CD4-positive, alpha-beta T cell (primary cell): ENCODE results near the gene DDX56. TPM values are rescaled to one million over a fixed set of nuclear protein-coding genes. Genes with fewer than 3 reads are reported as not detected.

ENCODE experiments used
- ATAC-seq: fragments of 200-7000 bp; cut with Tn5 transposase; one replicate; pipeline ENCODE4 v1.10.0; 2022; ENCODE audit warnings: mild to moderate bottlenecking; ENCODE audit not compliant: poor library complexity
- CTCF ChIA-PET: fragments of 350-600 bp; sonication (Branson Sonifier 250); formaldehyde crosslinking; loops from one replicate; lab custom pipeline; 2021; ENCODE audit warnings: antibody characterized with exemption, inconsistent platforms; lab: Charles Lee
- POLR2A ChIA-PET: fragments of 350-600 bp; sonication (Branson Sonifier 250); formaldehyde crosslinking; loops from one replicate; lab custom pipeline; 2021; ENCODE audit warnings: antibody characterized with exemption, inconsistent platforms; lab: Charles Lee
- DNase-seq, 14 experiments: peaks; one replicate each; pipeline ENCODE4 v3.0.0-alpha.2; 2013 to 2020; ENCODE audit warnings: mixed read lengths in 2 of 14
- H3K27ac ChIP-seq, 2 donors: one replicate each; pipeline versions ENCODE4 v1.5.1 to v1.7.0; 2013; ENCODE audit warnings: low read length in 2 of 2, low read depth in 1 of 2, mild to moderate bottlenecking in 1 of 2
- H3K27me3 ChIP-seq, 2 experiments: 1 replicate in 1 of 2; 2 replicates in 1 of 2; pipeline versions ENCODE4 v1.6.1 to v1.7.0; 2013; ENCODE audit warnings: low read length in 2 of 2, control low read depth in 1 of 2, mild to moderate bottlenecking in 1 of 2, moderate library complexity in 1 of 2; ENCODE audit not compliant: insufficient read depth in 2 of 2, control insufficient read depth in 1 of 2
- H3K36me3 ChIP-seq: one replicate; pipeline ENCODE4 v1.6.1; 2013; ENCODE audit warnings: low read length, control low read depth; ENCODE audit not compliant: insufficient read depth
- H3K4me1 ChIP-seq: one replicate; pipeline ENCODE4 v1.6.1; 2013; ENCODE audit warnings: low read length, control low read depth; ENCODE audit not compliant: insufficient read depth
- H3K4me3 ChIP-seq: one replicate; pipeline ENCODE4 v1.5.1; 2013; ENCODE audit warnings: mild to moderate bottlenecking, low read length, moderate library complexity
- H3K9me3 ChIP-seq, 2 experiments: 1 replicate in 1 of 2; 2 replicates in 1 of 2; pipeline versions ENCODE4 v1.6.1 to v1.7.0; 2013; ENCODE audit warnings: low read length in 2 of 2, mild to moderate bottlenecking in 2 of 2, control low read depth in 1 of 2, moderate library complexity in 1 of 2; ENCODE audit not compliant: control insufficient read depth in 1 of 2, insufficient read depth in 1 of 2
- H3K27ac Mint-ChIP-seq: one replicate; pipeline ENCODE4 v1.8.0; 2020; ENCODE audit warnings: mixed read lengths
- H3K27me3 Mint-ChIP-seq: one replicate; pipeline ENCODE4 v1.8.0; 2021; ENCODE audit warnings: mixed read lengths
- H3K36me3 Mint-ChIP-seq: one replicate; pipeline ENCODE4 v1.8.0; 2021; ENCODE audit warnings: low read depth, mixed read lengths
- H3K4me1 Mint-ChIP-seq: one replicate; pipeline ENCODE4 v1.8.0; 2021; ENCODE audit warnings: low read depth, mixed read lengths
- H3K4me3 Mint-ChIP-seq: one replicate; pipeline ENCODE4 v1.8.0; 2020; ENCODE audit warnings: mild to moderate bottlenecking, mixed read lengths
- H3K9me3 Mint-ChIP-seq: one replicate; pipeline ENCODE4 v1.8.0; 2020; ENCODE audit warnings: mixed read lengths
- CTCF ChIP-seq: fragments of 200-600 bp; IDR thresholded peaks from one replicate; pipeline ENCODE4 v1.8.0; 2022; ENCODE audit warnings: antibody characterized with exemption, mild to moderate bottlenecking
- intact Hi-C, 2 experiments: fragments of 100-400 bp; cut with DNase I in 1 of 2; cut with micrococcal nuclease in 1 of 2; formaldehyde crosslinking; loops; one replicate each; pipeline versions ENCODE4 v1.15.1 to v1.9.0; 2023 to 2025; cut with DNase I, micrococcal nuclease
- total RNA-seq, 174 experiments: library from RNA in 2 of 174; stranded (reverse) in 2 of 174; gene quantifications; one replicate each; pipeline ENCODE4 v1.2.3 and lab custom pipeline; 2021 to 2026

The DDX56 gene
- total RNA-seq, 2 experiments from 2014 or later: 126 to 127 TPM

- POLR2A ChIA-PET: interaction anchor here (1.0 to 1.3 kb wide), 5 partner anchors 19 to 297 kb away, joined by 3 to 6 read pairs (median 5); partner anchors contain the start of genes H2AZ2, OGDH and PURB
These were observed 14.4 kb upstream of the DDX56 start for GRCh38 chr7:44587843-44588711.

GRCh38 chr7:44583146-44583865 is 9.6 kb upstream of the DDX56 start:
- peaks cover 44% of the 10 kb centered on the region for H3K4me1 Mint-ChIP-seq
- POLR2A ChIA-PET: interaction anchor here (0.7 to 4.2 kb wide), 18 partner anchors 8 to 416 kb away, joined by 3 to 65 read pairs (median 8); partner anchors contain the start of genes DDX56, H2AZ2, NUDCD3 and OGDH
- CTCF ChIA-PET: interaction anchor here (1.1 kb wide), 1 partner anchor 18 kb away, joined by 4 read pairs; no protein-coding TSS in a partner anchor

More at GRCh38 chr7:44587843-44588711, 14.4 kb upstream of the DDX56 start:
- peaks cover 2% of the 10 kb centered on the region for H3K4me1 ChIP-seq
- no peak overlapping the region for H3K4me3 ChIP-seq
- DNase-seq (peak; percentile 30 to 81 (median 57)), ATAC-seq (peak; percentile 76)
- Mint-ChIP-seq H3K9me3 (no peaks in the 10 kb centered on the region), H3K36me3 (no peaks in the 10 kb centered on the region), H3K4me1 (peaks cover 7% of the 10 kb centered on the region), H3K27me3 (no peaks in the 10 kb centered on the region), H3K4me3 (no peak overlapping the region), H3K27ac (no peak overlapping the region)
- no peaks in the 10 kb centered on the region for H3K9me3 ChIP-seq
- H3K27ac ChIP-seq: no peak overlapping the region
- CTCF ChIA-PET: interaction anchor here (0.6 to 1.4 kb wide), 11 partner anchors 45 to 332 kb away, joined by 3 to 5 read pairs (median 3); partner anchors contain the start of gene H2AZ2
- intact Hi-C loops: loop anchor here (1.0 to 10.0 kb wide), 8 partner anchors 51 to 548 kb away; partner anchors contain the start of genes PPIA (in 1 of the 2) and ZMIZ2 (in 1 of the 2)
- H3K36me3 ChIP-seq: no peaks in the 10 kb centered on the region
- no peaks in the 10 kb centered on the region for H3K27me3 ChIP-seq
- TF ChIP-seq CTCF: peak; percentile 88

More at GRCh38 chr7:44583146-44583865, 9.6 kb upstream of the DDX56 start:
- peaks cover 30% of the 10 kb centered on the region for H3K36me3 ChIP-seq
- H3K27ac ChIP-seq: peak overlapping the region; percentile 96
- peak overlapping the region; percentile 87 for H3K4me3 ChIP-seq
- TF ChIP-seq CTCF: no peak
- Mint-ChIP-seq H3K27ac (peak overlapping the region; percentile 97), H3K36me3 (peaks cover 39% of the 10 kb centered on the region), H3K9me3 (no peaks in the 10 kb centered on the region), H3K4me3 (peak overlapping the region; percentile 95), H3K27me3 (no peaks in the 10 kb centered on the region)
- no peaks in the 10 kb centered on the region for H3K27me3 ChIP-seq
- intact Hi-C loops: loop anchor here (2.0 to 10.0 kb wide), 3 partner anchors 169 to 401 kb away; partner anchors contain the start of gene PPIA (in 1 of the 2)
- DNase-seq (no peak), ATAC-seq (no peak)
- H3K4me1 ChIP-seq: peaks cover 32% of the 10 kb centered on the region
- no peaks in the 10 kb centered on the region for H3K9me3 ChIP-seq
